Upper lobe of right lung (tissue), 1 donor: ENCODE data around the gene UBASH3B. TPM values are rescaled to one million over a fixed set of nuclear protein-coding genes. Genes with fewer than 3 reads are reported as not detected.
A peak's percentile ranks its signal among the peaks of the same experiment; 100 is the strongest.

Experiments
- ATAC-seq: fragments of 200-7000 bp; cut with Tn5 transposase; one replicate; pipeline ENCODE4 v1.9.1; 2020; ENCODE audit warnings: mild to moderate bottlenecking, moderate library complexity
- DNase-seq: peaks from one replicate; pipeline ENCODE4 v3.0.0-alpha.2; 2020
- H3K27ac ChIP-seq: fragments of 200-600 bp; one replicate; pipeline ENCODE4 v1.8.0; 2022
- H3K27me3 ChIP-seq: fragments of 200-600 bp; one replicate; pipeline ENCODE4 v1.8.0; 2022; ENCODE audit warnings: mild to moderate bottlenecking
- H3K36me3 ChIP-seq: fragments of 200-600 bp; one replicate; pipeline ENCODE4 v1.8.0; 2022
- H3K4me1 ChIP-seq: fragments of 200-600 bp; one replicate; pipeline ENCODE4 v1.8.0; 2022
- H3K4me3 ChIP-seq: fragments of 200-600 bp; one replicate; pipeline ENCODE4 v1.8.0; 2022; ENCODE audit warnings: mild to moderate bottlenecking
- H3K9me3 ChIP-seq: fragments of 200-600 bp; one replicate; pipeline ENCODE4 v1.8.0; 2022
- CTCF ChIP-seq: fragments of 200-600 bp; IDR thresholded peaks from one replicate; pipeline ENCODE4 v1.8.0; 2022; ENCODE audit warnings: antibody characterized with exemption
- intact Hi-C: fragments of 100-400 bp; cut with DNase I; formaldehyde crosslinking; loops from one replicate; pipeline ENCODE4 v1.11.0; 2022
- total RNA-seq: library from RNA; stranded (reverse); fragmentation: NEBNext Ultra II Directional; extraction: Animal tissue kit (Norgen Biotek cat#: 25700); gene quantifications from one replicate; pipeline ENCODE4 v1.2.1, GENCODE V29; 2021
- donor health status: DM: no; HTN: yes; CAD: no; lungs with severe emphysema.

Gene UBASH3B
- total RNA-seq, 1 donor from 2014 or later: 42.2 TPM

- Histone ChIP-seq H3K36me3 (no peaks in the 10 kb centered on the region), H3K4me3 (no peak overlapping the region), H3K9me3 (no peaks in the 10 kb centered on the region), H3K27me3 (no peaks in the 10 kb centered on the region), H3K27ac (no peak overlapping the region), H3K4me1 (peaks cover 18% of the 10 kb centered on the region)
- no peak for TF ChIP-seq CTCF
- peak; percentile 68 for ATAC-seq
- no peak for DNase-seq
- intact Hi-C loops: no loop called here
These were observed 61.8 kb downstream of the UBASH3B start for GRCh38 chr11:122717264-122717867.

- Histone ChIP-seq H3K9me3 (no peaks in the 10 kb centered on the region), H3K27me3 (no peaks in the 10 kb centered on the region), H3K36me3 (no peaks in the 10 kb centered on the region), H3K4me1 (peaks cover 17% of the 10 kb centered on the region), H3K4me3 (no peak overlapping the region), H3K27ac (no peak overlapping the region)
- ATAC-seq (no peak), DNase-seq (no peak)
- intact Hi-C loops: no loop called here
- no peak for TF ChIP-seq CTCF
These were observed 64.8 kb downstream of the UBASH3B start for GRCh38 chr11:122720107-122720881.

GRCh38 chr11:122721201-122721963 lies 65.9 kb downstream of the UBASH3B start:
- intact Hi-C loops: no loop called here
- no peak for DNase-seq
- no peaks in the 10 kb centered on the region for H3K27me3 ChIP-seq

GRCh38 chr11:122721964-122722266 lies 66.4 kb downstream of the UBASH3B start:
- H3K4me1 ChIP-seq: peaks cover 16% of the 10 kb centered on the region
- TF ChIP-seq CTCF: no peak
- intact Hi-C loops: no loop called here
- no peaks in the 10 kb centered on the region for H3K27me3 ChIP-seq
- no peaks in the 10 kb centered on the region for H3K9me3 ChIP-seq
- no peak overlapping the region for H3K27ac ChIP-seq
- no peak for ATAC-seq
- no peak overlapping the region for H3K4me3 ChIP-seq
- no peak for DNase-seq
- H3K36me3 ChIP-seq: no peaks in the 10 kb centered on the region

More at GRCh38 chr11:122721201-122721963, 65.9 kb downstream of the UBASH3B start:
- H3K27ac ChIP-seq: no peak overlapping the region
- TF ChIP-seq CTCF: no peak
- no peaks in the 10 kb centered on the region for H3K36me3 ChIP-seq
- no peak for ATAC-seq
- no peaks in the 10 kb centered on the region for H3K9me3 ChIP-seq
- peaks cover 11% of the 10 kb centered on the region for H3K4me1 ChIP-seq
- H3K4me3 ChIP-seq: no peak overlapping the region

- no peak overlapping the region for H3K27ac ChIP-seq
- DNase-seq: no peak
- no peak for ATAC-seq
- intact Hi-C loops: no loop called here
- no peaks in the 10 kb centered on the region for H3K27me3 ChIP-seq
- H3K36me3 ChIP-seq: no peaks in the 10 kb centered on the region
- H3K9me3 ChIP-seq: no peaks in the 10 kb centered on the region
- TF ChIP-seq CTCF: no peak
- no peak overlapping the region for H3K4me3 ChIP-seq
- H3K4me1 ChIP-seq: peaks cover 25% of the 10 kb centered on the region
These were observed 67.6 kb downstream of the UBASH3B start for GRCh38 chr11:122723106-122723505.
